ENCODE data around the gene ADAMTS13.

DNA sequence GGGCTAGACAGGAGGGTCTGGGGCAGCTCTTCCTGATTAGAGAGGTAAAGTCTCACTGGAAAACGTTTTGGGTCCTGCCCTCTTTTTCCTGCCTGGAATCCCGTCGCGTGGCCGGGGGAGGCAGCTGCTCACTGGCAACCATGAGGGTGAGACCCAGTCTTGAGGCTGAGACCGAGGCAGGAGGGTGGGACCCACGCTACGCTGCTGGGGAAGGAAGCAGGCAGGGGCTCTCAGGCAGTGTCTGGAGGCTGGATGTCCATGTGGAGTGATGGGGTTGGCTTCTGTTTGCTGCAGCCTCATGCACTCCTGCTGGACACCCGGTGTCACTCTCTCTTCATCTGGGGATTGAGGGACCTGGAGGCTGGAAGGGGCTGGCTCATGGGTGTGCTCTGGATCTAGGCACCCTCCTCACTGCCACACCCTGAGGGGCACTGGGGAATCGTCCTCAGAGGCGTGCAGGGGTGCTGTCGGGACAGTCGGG, 68.1 kb downstream of the ADAMTS13 start:
- TF ChIP-seq, protein P1, sequence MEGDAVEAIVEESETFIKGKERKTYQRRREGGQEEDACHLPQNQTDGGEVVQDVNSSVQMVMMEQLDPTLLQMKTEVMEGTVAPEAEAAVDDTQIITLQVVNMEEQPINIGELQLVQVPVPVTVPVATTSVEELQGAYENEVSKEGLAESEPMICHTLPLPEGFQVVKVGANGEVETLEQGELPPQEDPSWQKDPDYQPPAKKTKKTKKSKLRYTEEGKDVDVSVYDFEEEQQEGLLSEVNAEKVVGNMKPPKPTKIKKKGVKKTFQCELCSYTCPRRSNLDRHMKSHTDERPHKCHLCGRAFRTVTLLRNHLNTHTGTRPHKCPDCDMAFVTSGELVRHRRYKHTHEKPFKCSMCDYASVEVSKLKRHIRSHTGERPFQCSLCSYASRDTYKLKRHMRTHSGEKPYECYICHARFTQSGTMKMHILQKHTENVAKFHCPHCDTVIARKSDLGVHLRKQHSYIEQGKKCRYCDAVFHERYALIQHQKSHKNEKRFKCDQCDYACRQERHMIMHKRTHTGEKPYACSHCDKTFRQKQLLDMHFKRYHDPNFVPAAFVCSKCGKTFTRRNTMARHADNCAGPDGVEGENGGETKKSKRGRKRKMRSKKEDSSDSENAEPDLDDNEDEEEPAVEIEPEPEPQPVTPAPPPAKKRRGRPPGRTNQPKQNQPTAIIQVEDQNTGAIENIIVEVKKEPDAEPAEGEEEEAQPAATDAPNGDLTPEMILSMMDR (IDR thresholded peaks at IDR 0.05; ENCODE audit: extremely low read depth in 1 of 2, insufficient read depth in 1 of 2, low read depth in 1 of 2, low read length in 2 of 2) = no peak
- TF ChIP-seq EZH2 (IDR thresholded peaks at IDR 0.05; ENCODE audit: borderline replicate concordance, low read depth, low read length, severe bottlenecking) (no peak), POLR2A (IDR thresholded peaks at IDR 0.05; ENCODE audit: low read depth, low read length) (no peak), POLR2AphosphoS5 (IDR thresholded peaks at IDR 0.05; ENCODE audit: insufficient read depth, low read depth, low read length) (no peak), JUN (IDR thresholded peaks at IDR 0.05; ENCODE audit: borderline replicate concordance, insufficient read depth, insufficient read length, low read depth) (no peak), MYC (IDR thresholded peaks at IDR 0.05; ENCODE audit: low read depth, low read length) (no peak), FOS (IDR thresholded peaks at IDR 0.05; ENCODE audit: borderline replicate concordance, insufficient read depth, low read length) (no peak), GATA2 (IDR thresholded peaks at IDR 0.05; ENCODE audit: insufficient read depth, insufficient read length, low read depth, low read length) (no peak)
- TF ChIP-seq, protein P2, sequence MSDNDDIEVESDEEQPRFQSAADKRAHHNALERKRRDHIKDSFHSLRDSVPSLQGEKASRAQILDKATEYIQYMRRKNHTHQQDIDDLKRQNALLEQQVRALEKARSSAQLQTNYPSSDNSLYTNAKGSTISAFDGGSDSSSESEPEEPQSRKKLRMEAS (IDR thresholded peaks at IDR 0.05; ENCODE audit: insufficient read depth, insufficient read length) = no peak

Measured in endothelial cell of umbilical vein (primary cell).